ENCODE data around the gene FOXI1. TPM values are rescaled to one million over a fixed set of nuclear protein-coding genes. Genes with fewer than 3 reads are reported as not detected.

The FOXI1 gene
- polyA plus RNA-seq, 3 donors = not detected

DNA sequence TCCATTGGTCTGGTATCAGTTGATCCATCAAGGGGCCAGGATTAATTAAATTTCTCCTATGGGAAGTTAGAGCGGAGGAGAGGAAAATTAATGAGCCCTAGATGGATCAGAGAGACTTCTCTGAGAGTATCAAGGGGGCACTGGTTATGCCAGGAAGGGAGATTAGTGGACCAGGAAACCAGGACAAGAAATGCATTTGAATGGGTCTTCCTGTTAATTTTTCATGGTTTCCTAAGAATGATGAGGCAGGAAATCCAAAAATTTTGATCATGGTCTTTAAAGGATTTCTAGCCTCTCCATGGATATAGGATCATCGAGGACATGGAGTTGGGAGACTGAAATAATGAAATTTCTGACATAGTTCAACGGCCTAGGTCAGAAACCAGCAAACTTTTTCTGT, 30.8 kb downstream of the FOXI1 start:
- 75% methylated on average over 2 of the region's 3 CpGs for WGBS (ENCODE audit: insufficient coverage)
- H3K4me1 ChIP-seq (ENCODE audit: control insufficient read depth in 1 of 2, insufficient read depth in 2 of 2, low read length in 2 of 2) = peaks cover 6 to 7% of the 10 kb centered on the region in 2 donors
- Mint-ChIP-seq H3K9me3 (peaks cover 0 to 1% (median 0%) of the 10 kb centered on the region in 7 donors), H3K36me3 (no peaks in the 10 kb centered on the region), H3K27ac (no peak overlapping the region), H3K4me1 (peaks cover 26% of the 10 kb centered on the region), H3K27me3 (ENCODE audit: low read depth in 3 of 3) (peaks cover 4 to 7% (median 6%) of the 10 kb centered on the region in 3 donors), H3K4me3 (no peak overlapping the region)
- no peak overlapping the region for H2AFZ ChIP-seq (ENCODE audit: insufficient read depth, low read depth, low read length, poor library complexity, severe bottlenecking)
- H4K20me1 ChIP-seq (ENCODE audit: insufficient read depth, low read length) = no peaks in the 10 kb centered on the region
- no peaks in the 10 kb centered on the region for H3K27me3 ChIP-seq (ENCODE audit: control insufficient read depth in 2 of 2, insufficient read depth in 2 of 2, low read length in 2 of 2)
- H3K9ac ChIP-seq (ENCODE audit: insufficient read depth, low read length, poor library complexity, severe bottlenecking) = no peak overlapping the region
- intact Hi-C loops (cut with micrococcal nuclease) = loop anchor here in 1 of 2 donors (10.0 kb wide), 1 partner anchor 778 kb away; no protein-coding TSS in a partner anchor
- no peak for DNase-seq
- H3K79me2 ChIP-seq (ENCODE audit: insufficient read depth, low read length) = no peaks in the 10 kb centered on the region
- TF ChIP-seq, protein P1, sequence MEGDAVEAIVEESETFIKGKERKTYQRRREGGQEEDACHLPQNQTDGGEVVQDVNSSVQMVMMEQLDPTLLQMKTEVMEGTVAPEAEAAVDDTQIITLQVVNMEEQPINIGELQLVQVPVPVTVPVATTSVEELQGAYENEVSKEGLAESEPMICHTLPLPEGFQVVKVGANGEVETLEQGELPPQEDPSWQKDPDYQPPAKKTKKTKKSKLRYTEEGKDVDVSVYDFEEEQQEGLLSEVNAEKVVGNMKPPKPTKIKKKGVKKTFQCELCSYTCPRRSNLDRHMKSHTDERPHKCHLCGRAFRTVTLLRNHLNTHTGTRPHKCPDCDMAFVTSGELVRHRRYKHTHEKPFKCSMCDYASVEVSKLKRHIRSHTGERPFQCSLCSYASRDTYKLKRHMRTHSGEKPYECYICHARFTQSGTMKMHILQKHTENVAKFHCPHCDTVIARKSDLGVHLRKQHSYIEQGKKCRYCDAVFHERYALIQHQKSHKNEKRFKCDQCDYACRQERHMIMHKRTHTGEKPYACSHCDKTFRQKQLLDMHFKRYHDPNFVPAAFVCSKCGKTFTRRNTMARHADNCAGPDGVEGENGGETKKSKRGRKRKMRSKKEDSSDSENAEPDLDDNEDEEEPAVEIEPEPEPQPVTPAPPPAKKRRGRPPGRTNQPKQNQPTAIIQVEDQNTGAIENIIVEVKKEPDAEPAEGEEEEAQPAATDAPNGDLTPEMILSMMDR (IDR thresholded peaks at IDR 0.05) = no peak
- no peak overlapping the region for H3K27ac ChIP-seq (ENCODE audit: low read depth in 1 of 2, low read length in 2 of 2)
- H3K4me2 ChIP-seq (replicated peaks; ENCODE audit: extremely low read depth, low read length, poor library complexity, severe bottlenecking) = no peak overlapping the region
- H3K36me3 ChIP-seq (replicated peaks in 1 of 2; ENCODE audit: control insufficient read depth in 1 of 2, insufficient read depth in 2 of 2, low read length in 2 of 2) = no peaks in the 10 kb centered on the region
- no peaks in the 10 kb centered on the region for H3K9me3 ChIP-seq (replicated peaks in 1 of 2; ENCODE audit: control insufficient read depth in 1 of 2, insufficient read depth in 1 of 2, low read length in 2 of 2)
- H3K4me3 ChIP-seq (replicated peaks in 1 of 3; ENCODE audit: low read depth in 2 of 3, low read length in 3 of 3) = no peak overlapping the region

DNA sequence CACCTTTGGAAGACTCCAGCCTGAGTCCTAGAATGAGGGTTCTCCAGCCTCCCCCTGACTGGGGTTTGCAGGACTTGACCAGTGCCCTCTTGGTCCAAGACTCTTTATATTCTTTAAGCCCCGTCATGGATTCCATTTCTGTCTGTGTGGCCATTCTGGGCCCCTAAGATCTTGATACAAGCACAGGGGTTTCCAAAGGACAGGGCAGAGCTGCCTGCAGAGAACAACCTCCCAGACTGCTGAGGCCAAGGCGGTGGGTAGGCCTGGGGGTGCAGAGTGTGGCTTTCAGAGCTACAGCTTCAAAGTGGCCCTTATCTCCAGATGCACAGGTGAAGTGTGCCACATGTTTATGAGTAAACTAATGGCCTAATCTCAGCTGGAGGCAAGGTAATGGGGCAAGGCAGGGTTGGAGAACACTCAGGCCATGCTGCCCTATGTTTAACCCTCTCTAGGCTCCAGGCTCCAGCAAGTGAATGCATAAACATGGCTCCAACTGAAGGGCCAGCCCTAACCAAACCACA, 32.1 kb downstream of the FOXI1 start:
- H3K27ac Mint-ChIP-seq = no peak overlapping the region
- no peaks in the 10 kb centered on the region for H3K9me3 ChIP-seq (replicated peaks in 1 of 2; ENCODE audit: control insufficient read depth in 1 of 2, insufficient read depth in 1 of 2, low read length in 2 of 2)
- no peak overlapping the region for H3K9ac ChIP-seq (ENCODE audit: insufficient read depth, low read length, poor library complexity, severe bottlenecking)
- peaks cover 4 to 7% (median 6%) of the 10 kb centered on the region in 3 donors for H3K27me3 Mint-ChIP-seq (ENCODE audit: low read depth in 3 of 3)
- TF ChIP-seq, protein P1 (IDR thresholded peaks at IDR 0.05) = no peak
- WGBS (ENCODE audit: insufficient coverage) = 94% methylated on average over 2 of the region's 2 CpGs
- H3K27me3 ChIP-seq (ENCODE audit: control insufficient read depth in 2 of 2, insufficient read depth in 2 of 2, low read length in 2 of 2) = no peaks in the 10 kb centered on the region
- no peaks in the 10 kb centered on the region for H3K9me3 Mint-ChIP-seq
- DNase-seq = no peak
- no peak overlapping the region for H2AFZ ChIP-seq (ENCODE audit: insufficient read depth, low read depth, low read length, poor library complexity, severe bottlenecking)
- no peak overlapping the region for H3K4me3 ChIP-seq (replicated peaks in 1 of 3; ENCODE audit: low read depth in 2 of 3, low read length in 3 of 3)
- intact Hi-C loops (cut with micrococcal nuclease) = loop anchor here in 1 of 2 donors (10.0 kb wide), 1 partner anchor 777 kb away; no protein-coding TSS in a partner anchor
- H4K20me1 ChIP-seq (ENCODE audit: insufficient read depth, low read length) = no peaks in the 10 kb centered on the region
- H3K4me2 ChIP-seq (replicated peaks; ENCODE audit: extremely low read depth, low read length, poor library complexity, severe bottlenecking) = no peak overlapping the region
- H3K4me3 Mint-ChIP-seq = no peak overlapping the region
- H3K27ac ChIP-seq (ENCODE audit: low read depth in 1 of 2, low read length in 2 of 2) = no peak overlapping the region
- H3K36me3 Mint-ChIP-seq = no peaks in the 10 kb centered on the region
- H3K36me3 ChIP-seq (replicated peaks in 1 of 2; ENCODE audit: control insufficient read depth in 1 of 2, insufficient read depth in 2 of 2, low read length in 2 of 2) = no peaks in the 10 kb centered on the region
- peaks cover 29% of the 10 kb centered on the region for H3K4me1 Mint-ChIP-seq
- no peaks in the 10 kb centered on the region for H3K79me2 ChIP-seq (ENCODE audit: insufficient read depth, low read length)
- peaks cover 9% of the 10 kb centered on the region in 2 donors for H3K4me1 ChIP-seq (ENCODE audit: control insufficient read depth in 1 of 2, insufficient read depth in 2 of 2, low read length in 2 of 2)
